Neuron (in vitro differentiated cells): ENCODE measurements around the gene FBXO47.

Experiments used
- H2AFZ ChIP-seq: one replicate; pipeline ENCODE4 v1.6.1; 2013; ENCODE audit warnings: low read depth, mild to moderate bottlenecking, inconsistent platforms, low read length, moderate library complexity
- H3K27me3 ChIP-seq: one replicate; pipeline ENCODE4 v1.6.1; 2013; ENCODE audit warnings: low read length; ENCODE audit not compliant: insufficient read depth
- H3K36me3 ChIP-seq: one replicate; pipeline ENCODE4 v1.6.1; 2013; ENCODE audit warnings: low read length; ENCODE audit not compliant: insufficient read depth
- H3K4me1 ChIP-seq: one replicate; pipeline ENCODE4 v1.6.1; 2013; ENCODE audit warnings: low read length; ENCODE audit not compliant: insufficient read depth
- H3K4me3 ChIP-seq: 2 replicates; pipeline ENCODE4 v1.5.1; 2013; ENCODE audit warnings: mild to moderate bottlenecking, low read length, moderate library complexity
- H3K9me3 ChIP-seq: one replicate; pipeline ENCODE4 v1.6.1; 2013; ENCODE audit warnings: low read length

Gene FBXO47

DNA sequence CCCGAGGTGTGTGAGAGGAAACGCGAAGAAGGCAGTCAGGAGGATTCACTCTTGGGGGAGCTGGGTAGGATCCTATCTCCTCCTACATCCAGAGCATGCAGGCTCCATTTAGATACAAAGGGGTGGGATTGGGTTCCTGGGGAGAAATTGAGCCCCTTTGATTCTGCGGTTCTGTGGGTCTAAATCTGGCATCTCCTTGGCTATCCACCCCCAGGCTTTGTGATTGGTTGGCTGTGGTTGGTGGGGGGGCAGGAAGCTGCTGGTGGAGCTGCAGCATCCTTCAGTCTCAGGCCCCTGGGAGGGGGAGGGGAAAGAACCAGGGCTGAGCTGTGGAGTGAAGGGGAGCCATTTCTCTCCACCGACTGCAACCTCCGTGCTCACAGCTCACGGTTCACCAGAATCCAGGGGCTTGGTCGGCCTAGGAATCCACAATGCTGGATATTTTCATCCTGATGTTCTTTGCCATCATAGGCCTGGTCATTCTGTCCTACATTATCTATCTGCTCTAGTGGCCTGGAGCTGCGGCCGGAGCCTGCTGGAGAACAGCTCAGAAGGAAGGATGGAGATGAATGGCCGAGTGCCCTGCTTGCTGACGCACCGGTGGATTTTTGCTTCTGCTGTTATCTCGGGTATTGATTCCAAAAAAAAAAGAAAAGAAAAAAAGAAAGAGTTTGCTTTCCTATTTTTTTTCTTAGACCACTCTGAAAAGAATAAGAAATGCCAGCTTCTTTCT, 41.8 kb downstream of the FBXO47 start, which contains the start of gene LASP1NB:
LASP1NB (plus strand) TSS at position 352 of the 733 bp plus-strand sequence.
- Histone ChIP-seq H3K4me3 (peak within 1 kb of the TSS; percentile 63), H3K36me3 (no peaks in the 10 kb centered on the region), H3K4me1 (peaks cover 18% of the 10 kb centered on the region), H2AFZ (peak within 1 kb of the TSS; percentile 48), H3K27me3 (no peaks in the 10 kb centered on the region), H3K9me3 (no peaks in the 10 kb centered on the region)

DNA sequence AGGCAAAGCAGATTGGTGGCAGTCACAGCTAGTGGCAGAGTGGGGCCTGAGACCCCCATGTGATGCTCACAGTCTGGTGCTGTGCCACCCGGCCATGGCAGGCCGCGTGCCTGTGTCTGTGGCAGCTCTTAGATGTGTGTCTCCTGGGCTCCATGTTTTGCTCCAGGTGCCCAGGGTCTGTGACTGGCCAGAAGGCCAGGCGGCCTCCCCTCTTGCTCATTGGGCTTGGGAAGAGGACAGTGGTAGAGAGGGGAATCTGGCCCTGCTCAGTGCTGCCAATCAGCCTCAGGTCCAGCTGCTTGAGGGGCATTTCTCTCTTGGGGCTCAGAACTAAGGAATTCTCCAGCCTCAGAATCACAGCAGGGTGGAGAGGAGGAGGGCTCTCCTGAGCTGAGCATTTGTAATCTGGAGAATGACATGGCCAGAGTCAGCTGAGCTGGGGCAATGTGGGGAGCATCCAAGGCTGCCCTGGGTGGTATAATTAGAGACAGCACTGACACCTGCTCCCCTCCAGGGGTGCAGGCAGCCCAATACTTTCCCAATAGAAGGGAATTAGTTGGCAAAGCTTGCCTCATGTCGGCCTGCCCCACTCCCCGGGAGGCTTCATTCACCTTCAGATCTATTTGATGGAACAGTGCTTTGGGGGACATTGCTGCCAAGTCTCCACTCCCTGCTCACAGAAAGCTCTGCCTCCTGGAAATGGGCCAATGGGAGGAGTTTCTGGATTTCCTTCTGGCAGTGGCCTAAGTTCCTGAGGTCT, 44.5 kb downstream of the FBXO47 start:
- no peaks in the 10 kb centered on the region for H3K27me3 ChIP-seq
- no peak overlapping the region for H3K4me3 ChIP-seq
- no peaks in the 10 kb centered on the region for H3K9me3 ChIP-seq
- H3K36me3 ChIP-seq: peaks cover 13% of the 10 kb centered on the region
- H2AFZ ChIP-seq: no peak overlapping the region
- peaks cover 18% of the 10 kb centered on the region for H3K4me1 ChIP-seq

DNA sequence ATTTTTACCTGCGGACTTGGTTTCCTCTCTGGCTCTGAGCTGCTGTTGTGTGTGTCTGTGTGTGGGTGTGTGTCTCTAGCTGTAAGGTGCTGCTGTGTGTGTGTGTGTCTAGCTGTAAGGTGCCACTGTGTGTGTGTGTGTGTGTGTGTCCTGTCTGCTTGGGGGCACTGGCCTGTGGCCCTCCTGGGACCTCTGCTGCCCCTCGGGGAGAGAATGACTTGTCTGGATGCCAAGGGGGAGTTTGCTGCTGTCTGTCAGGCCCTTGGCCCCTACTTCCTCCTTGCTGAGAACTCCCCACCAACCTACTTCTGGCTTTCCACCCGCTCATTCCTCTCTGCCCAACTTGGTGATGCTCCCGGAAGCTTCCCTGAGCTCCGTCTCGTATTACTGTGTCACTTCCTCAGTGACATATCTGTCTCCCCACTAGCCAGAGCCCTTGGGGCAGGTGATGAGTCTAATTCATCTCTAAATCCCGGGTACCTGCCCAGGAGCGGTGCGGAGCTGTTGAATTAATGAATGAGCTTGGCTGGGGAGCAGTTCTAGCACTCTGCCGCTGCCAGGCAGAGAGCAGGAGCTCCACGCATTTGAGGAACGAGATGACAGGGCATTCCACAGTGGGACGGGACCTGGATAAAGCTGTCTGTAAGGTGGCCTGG, 45.3 kb downstream of the FBXO47 start:
- Histone ChIP-seq H3K4me1 (peaks cover 18% of the 10 kb centered on the region), H3K9me3 (no peaks in the 10 kb centered on the region), H2AFZ (no peak overlapping the region), H3K27me3 (no peaks in the 10 kb centered on the region), H3K36me3 (peaks cover 13% of the 10 kb centered on the region), H3K4me3 (no peak overlapping the region)

DNA sequence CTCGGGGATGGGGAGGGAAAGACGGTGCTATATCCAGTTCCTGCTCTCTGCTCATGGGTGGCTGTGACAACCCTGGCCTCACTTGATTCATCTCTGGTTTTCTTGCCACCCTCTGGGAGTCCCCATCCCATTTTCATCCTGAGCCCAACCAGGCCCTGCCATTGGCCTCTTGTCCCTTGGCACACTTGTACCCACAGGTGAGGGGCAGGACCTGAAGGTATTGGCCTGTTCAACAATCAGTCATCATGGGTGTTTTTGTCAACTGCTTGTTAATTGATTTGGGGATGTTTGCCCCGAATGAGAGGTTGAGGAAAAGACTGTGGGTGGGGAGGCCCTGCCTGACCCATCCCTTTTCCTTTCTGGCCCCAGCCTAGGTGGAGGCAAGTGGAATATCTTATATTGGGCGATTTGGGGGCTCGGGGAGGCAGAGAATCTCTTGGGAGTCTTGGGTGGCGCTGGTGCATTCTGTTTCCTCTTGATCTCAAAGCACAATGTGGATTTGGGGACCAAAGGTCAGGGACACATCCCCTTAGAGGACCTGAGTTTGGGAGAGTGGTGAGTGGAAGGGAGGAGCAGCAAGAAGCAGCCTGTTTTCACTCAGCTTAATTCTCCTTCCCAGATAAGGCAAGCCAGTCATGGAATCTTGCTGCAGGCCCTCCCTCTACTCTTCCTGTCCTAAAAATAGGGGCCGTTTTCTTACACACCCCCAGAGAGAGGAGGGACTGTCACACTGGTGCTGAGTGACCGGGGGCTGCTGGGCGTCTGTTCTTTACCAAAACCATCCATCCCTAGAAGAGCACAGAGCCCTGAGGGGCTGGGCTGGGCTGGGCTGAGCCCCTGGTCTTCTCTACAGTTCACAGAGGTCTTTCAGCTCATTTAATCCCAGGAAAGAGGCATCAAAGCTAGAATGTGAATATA, 46.6 kb downstream of the FBXO47 start:
- no peak overlapping the region for H3K4me3 ChIP-seq
- H3K36me3 ChIP-seq: peaks cover 19% of the 10 kb centered on the region
- H2AFZ ChIP-seq: no peak overlapping the region
- peaks cover 9% of the 10 kb centered on the region for H3K4me1 ChIP-seq
- no peaks in the 10 kb centered on the region for H3K9me3 ChIP-seq
- H3K27me3 ChIP-seq: no peaks in the 10 kb centered on the region

DNA sequence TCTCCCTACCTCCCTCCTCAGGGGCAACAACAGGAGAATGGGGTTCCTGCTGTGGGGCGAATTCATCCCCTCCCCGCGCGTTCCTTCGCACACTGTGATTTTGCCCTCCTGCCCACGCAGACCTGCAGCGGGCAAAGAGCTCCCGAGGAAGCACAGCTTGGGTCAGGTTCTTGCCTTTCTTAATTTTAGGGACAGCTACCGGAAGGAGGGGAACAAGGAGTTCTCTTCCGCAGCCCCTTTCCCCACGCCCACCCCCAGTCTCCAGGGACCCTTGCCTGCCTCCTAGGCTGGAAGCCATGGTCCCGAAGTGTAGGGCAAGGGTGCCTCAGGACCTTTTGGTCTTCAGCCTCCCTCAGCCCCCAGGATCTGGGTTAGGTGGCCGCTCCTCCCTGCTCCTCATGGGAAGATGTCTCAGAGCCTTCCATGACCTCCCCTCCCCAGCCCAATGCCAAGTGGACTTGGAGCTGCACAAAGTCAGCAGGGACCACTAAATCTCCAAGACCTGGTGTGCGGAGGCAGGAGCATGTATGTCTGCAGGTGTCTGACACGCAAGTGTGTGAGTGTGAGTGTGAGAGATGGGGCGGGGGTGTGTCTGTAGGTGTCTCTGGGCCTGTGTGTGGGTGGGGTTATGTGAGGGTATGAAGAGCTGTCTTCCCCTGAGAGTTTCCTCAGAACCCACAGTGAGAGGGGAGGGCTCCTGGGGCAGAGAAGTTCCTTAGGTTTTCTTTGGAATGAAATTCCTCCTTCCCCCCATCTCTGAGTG, 47.7 kb downstream of the FBXO47 start:
- Histone ChIP-seq H3K36me3 (peaks cover 21% of the 10 kb centered on the region), H3K4me3 (no peak overlapping the region), H2AFZ (no peak overlapping the region), H3K9me3 (no peaks in the 10 kb centered on the region), H3K27me3 (no peaks in the 10 kb centered on the region), H3K4me1 (peaks cover 9% of the 10 kb centered on the region)

DNA sequence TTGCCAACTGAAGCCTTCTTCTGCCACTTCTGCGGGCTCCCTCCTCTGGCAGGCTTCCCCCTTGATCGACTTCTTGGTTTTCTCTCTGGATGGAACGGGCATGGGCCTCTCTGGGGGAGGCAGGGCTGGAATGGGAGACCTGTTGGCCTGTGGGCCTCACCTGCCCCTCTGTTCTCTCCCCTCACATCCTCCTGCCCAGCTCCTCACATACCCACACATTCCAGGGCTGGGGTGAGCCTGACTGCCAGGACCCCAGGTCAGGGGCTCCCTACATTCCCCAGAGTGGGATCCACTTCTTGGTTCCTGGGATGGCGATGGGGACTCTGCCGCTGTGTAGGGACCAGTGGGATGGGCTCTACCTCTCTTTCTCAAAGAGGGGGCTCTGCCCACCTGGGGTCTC, 48.3 kb downstream of the FBXO47 start:
- Histone ChIP-seq H3K9me3 (no peaks in the 10 kb centered on the region), H3K4me3 (no peak overlapping the region), H3K27me3 (no peaks in the 10 kb centered on the region), H3K4me1 (peaks cover 9% of the 10 kb centered on the region), H2AFZ (no peak overlapping the region), H3K36me3 (peaks cover 26% of the 10 kb centered on the region)

DNA sequence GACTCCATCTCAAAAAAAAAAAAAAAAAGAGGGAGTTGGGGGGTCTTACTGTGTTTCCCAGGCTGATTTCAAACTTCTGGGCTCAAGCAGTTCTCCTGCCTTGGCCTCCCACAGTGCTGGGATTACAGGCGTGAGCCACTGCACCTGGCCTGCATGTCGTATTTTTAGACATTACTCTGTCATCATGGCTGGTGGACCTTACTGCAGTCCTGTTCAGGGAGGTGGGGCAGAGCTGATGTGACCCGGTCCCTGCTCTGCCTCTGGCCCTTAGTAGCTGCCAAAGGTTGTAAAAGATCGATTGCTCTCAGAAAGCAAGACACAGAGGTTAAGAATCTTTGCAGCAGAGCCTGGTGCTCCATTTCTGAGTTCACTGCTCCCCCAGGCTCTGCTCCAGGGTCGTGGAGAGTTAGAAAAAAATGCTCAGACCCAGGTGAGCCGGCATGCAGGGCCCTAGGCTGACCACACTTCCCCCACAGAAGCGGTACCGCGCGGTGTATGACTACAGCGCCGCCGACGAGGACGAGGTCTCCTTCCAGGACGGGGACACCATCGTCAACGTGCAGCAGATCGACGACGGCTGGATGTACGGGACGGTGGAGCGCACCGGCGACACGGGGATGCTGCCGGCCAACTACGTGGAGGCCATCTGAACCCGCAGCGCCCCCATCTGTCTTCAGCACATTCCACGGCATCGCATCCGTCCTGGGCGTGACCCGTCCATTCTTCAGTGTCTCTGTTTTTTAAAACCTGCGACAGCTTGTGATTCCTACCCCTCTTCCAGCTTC, 48.9 kb downstream of the FBXO47 start:
- Histone ChIP-seq H3K9me3 (no peaks in the 10 kb centered on the region), H2AFZ (no peak overlapping the region), H3K4me3 (no peak overlapping the region), H3K4me1 (peaks cover 9% of the 10 kb centered on the region), H3K27me3 (no peaks in the 10 kb centered on the region), H3K36me3 (peaks cover 28% of the 10 kb centered on the region)

DNA sequence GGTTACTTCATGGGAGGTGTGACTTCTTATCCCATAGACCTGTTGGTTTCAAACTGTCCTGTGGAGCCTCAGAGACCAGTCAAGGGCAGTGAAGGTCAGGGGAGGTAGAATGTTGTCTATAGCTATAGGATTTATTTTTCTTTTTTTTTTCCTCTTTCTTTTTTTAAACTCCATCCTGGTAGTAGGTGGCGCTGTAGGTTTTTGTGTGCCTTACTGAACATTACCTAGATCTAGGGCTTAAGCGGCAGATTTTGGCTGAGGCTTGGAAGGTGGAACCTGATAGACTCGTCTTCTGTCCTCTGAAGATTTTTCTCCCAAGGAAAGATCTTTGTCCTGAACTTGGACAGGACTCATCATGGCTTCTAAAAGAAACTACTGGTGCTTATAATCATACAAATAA, 49.9 kb downstream of the FBXO47 start:
- H3K36me3 ChIP-seq: peaks cover 32% of the 10 kb centered on the region
- no peak overlapping the region for H2AFZ ChIP-seq
- H3K9me3 ChIP-seq: no peaks in the 10 kb centered on the region
- H3K4me1 ChIP-seq: no peaks in the 10 kb centered on the region
- H3K27me3 ChIP-seq: no peaks in the 10 kb centered on the region
- H3K4me3 ChIP-seq: no peak overlapping the region

DNA sequence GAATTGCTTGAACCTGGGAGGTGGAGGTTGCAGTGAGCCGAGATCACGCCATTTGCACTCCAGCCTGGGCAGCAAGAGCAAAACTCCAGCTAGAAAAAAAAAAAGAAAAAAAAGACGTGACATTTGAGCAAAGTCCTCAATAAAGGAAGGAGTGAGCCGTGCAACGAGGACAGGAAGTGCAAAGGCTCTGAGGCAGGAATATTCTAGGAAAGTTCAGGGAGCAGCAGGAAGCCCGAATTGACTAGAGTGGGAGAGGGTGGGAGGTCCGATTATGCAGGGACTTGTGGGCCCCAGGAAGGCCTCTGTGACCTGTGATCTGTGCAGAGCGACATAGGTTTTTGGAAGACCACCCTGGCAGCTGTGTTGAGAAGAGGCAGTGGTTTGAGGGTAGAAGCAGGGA, 50.4 kb downstream of the FBXO47 start:
- Histone ChIP-seq H3K9me3 (no peaks in the 10 kb centered on the region), H3K36me3 (peaks cover 32% of the 10 kb centered on the region), H2AFZ (no peak overlapping the region)

DNA sequence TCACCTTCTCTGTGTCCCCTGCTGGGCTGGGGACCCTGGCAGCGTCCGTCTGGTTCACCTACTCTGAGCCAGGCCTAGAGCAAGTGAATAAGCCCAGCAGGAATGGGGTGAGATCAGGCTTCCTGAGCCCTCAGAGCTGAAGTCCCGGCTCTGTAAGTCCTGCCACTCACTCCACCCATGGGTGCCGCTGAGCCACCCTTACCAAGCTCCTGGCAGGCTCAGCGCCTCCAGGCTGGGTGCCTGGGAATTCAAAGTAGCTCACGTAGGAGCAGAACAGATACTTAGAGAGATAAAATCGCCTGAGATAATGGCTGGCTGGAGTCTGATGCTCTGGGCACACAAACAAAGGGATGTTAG, 51.6 kb downstream of the FBXO47 start:
- H3K4me3 ChIP-seq: no peak overlapping the region

More for the DNA sequence above, 50.4 kb downstream of the FBXO47 start:
- H3K4me1 ChIP-seq: no peaks in the 10 kb centered on the region
- no peaks in the 10 kb centered on the region for H3K27me3 ChIP-seq
- H3K4me3 ChIP-seq: no peak overlapping the region

DNA sequence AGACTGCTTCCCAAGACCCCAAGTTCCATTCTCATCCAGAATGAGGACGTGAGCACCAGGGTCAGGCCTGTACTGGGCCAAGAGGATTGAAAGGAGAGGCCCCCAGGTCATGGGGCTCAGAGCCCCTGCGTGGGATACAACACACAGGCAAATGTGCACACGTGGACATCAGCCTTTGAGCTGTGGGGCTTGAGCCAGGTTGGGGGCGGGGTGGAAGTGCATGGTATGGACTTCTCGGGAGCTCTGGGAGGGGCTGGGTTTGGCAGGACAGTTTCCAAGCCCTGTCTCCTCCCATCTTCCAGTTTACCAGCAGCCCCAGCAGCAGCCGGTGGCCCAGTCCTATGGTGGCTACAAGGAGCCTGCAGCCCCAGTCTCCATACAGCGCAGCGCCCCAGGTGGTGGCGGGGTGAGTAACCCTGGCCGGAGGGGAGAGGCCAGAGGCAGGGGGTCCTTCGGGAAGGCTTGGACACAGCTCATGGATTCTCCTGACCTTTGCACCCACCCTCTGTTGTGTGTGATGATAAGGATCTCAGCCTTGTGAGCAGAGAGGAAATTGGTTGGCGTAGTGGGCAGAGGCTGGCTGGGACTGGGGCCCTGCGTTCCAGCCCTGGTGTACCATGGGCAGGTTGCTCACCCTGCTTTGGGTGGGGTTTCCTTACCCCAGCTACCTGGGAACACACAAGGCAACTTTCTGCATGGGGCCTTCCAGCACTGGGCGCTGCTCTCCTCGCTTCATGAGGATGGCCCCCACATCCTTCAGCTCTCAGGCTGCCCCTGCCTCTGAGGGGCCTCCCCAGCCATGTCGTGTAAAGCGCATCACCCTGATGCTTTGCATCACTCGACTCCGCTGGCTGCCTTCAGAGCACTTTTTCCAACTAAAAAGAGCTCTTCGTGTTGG, 52.2 kb downstream of the FBXO47 start:
- no peaks in the 10 kb centered on the region for H3K9me3 ChIP-seq
- no peak overlapping the region for H3K4me3 ChIP-seq
- H3K36me3 ChIP-seq: peaks cover 34% of the 10 kb centered on the region
- H3K4me1 ChIP-seq: no peaks in the 10 kb centered on the region
- no peak overlapping the region for H2AFZ ChIP-seq
- no peaks in the 10 kb centered on the region for H3K27me3 ChIP-seq

More for the DNA sequence above, 51.6 kb downstream of the FBXO47 start:
- H2AFZ ChIP-seq: no peak overlapping the region
- H3K27me3 ChIP-seq: no peaks in the 10 kb centered on the region
- no peaks in the 10 kb centered on the region for H3K4me1 ChIP-seq
- peaks cover 34% of the 10 kb centered on the region for H3K36me3 ChIP-seq
- no peaks in the 10 kb centered on the region for H3K9me3 ChIP-seq
